Astrocyte (in vitro differentiated cells and primary cell): ENCODE measurements around the gene CATSPERB. TPM values are rescaled to one million over a fixed set of nuclear protein-coding genes. Genes with fewer than 3 reads are reported as not detected.

ENCODE experiments used
- DNase-seq: peaks from one replicate; pipeline ENCODE4 v3.0.0-alpha.2; 2010; ENCODE audit warnings: low read depth
- FAIRE-seq: peaks from 2 replicates; lab custom pipeline; 2011; peaks lifted over from hg19 to GRCh38; lab: Jason Lieb, UNC
- H2AFZ ChIP-seq: 2 replicates; pipeline ENCODE4 v1.6.0; 2012; ENCODE audit warnings: low read depth, low read length, inconsistent platforms
- H3K27ac ChIP-seq: 2 replicates; pipeline ENCODE4 v1.5.1; 2011; ENCODE audit warnings: low read depth, low read length, inconsistent platforms
- H3K27me3 ChIP-seq: 2 replicates; pipeline ENCODE4 v1.6.0; 2011; ENCODE audit warnings: low read length, inconsistent platforms; ENCODE audit not compliant: insufficient read depth
- H3K36me3 ChIP-seq: 2 replicates; pipeline ENCODE4 v1.5.1; 2011; ENCODE audit warnings: low read length, inconsistent platforms; ENCODE audit not compliant: insufficient read depth
- H3K4me1 ChIP-seq: 2 replicates; pipeline ENCODE4 v1.5.1; 2011; ENCODE audit warnings: low read length, inconsistent platforms; ENCODE audit not compliant: insufficient read depth
- H3K4me2 ChIP-seq: 2 replicates; pipeline ENCODE4 v1.6.0; 2012; ENCODE audit warnings: low read length, inconsistent platforms
- H3K4me3 ChIP-seq: 2 replicates; pipeline ENCODE4 v1.5.1; 2011; ENCODE audit warnings: low read depth, mild to moderate bottlenecking, low read length, inconsistent platforms; ENCODE audit not compliant: insufficient read depth
- H3K79me2 ChIP-seq: 2 replicates; pipeline ENCODE4 v1.6.0; 2012; ENCODE audit warnings: mild to moderate bottlenecking, low read length, inconsistent platforms; ENCODE audit not compliant: insufficient read depth
- H3K9ac ChIP-seq: 2 replicates; pipeline ENCODE4 v1.6.0; 2012; ENCODE audit warnings: mild to moderate bottlenecking, low read length, inconsistent platforms
- H3K9me3 ChIP-seq: 2 replicates; pipeline ENCODE4 v1.5.1; 2012; ENCODE audit warnings: low read depth, mild to moderate bottlenecking, low read length, inconsistent platforms; ENCODE audit not compliant: insufficient read depth
- H4K20me1 ChIP-seq: 2 replicates; pipeline ENCODE4 v1.6.0; 2012; ENCODE audit warnings: low read length, inconsistent platforms; ENCODE audit not compliant: insufficient read depth
- H3K27ac Mint-ChIP-seq: one replicate; pipeline ENCODE4 v1.8.0; 2021; ENCODE audit warnings: mild to moderate bottlenecking, mixed read lengths; ENCODE audit not compliant: unreplicated experiment
- H3K27me3 Mint-ChIP-seq: one replicate; pipeline ENCODE4 v1.8.0; 2021; ENCODE audit warnings: low read depth, mixed read lengths; ENCODE audit not compliant: unreplicated experiment
- H3K36me3 Mint-ChIP-seq: one replicate; pipeline ENCODE4 v1.8.0; 2021; ENCODE audit warnings: low read depth, mixed read lengths; ENCODE audit not compliant: unreplicated experiment
- H3K4me1 Mint-ChIP-seq: one replicate; pipeline ENCODE4 v1.8.0; 2021; ENCODE audit warnings: low read depth, mixed read lengths; ENCODE audit not compliant: unreplicated experiment
- H3K4me3 Mint-ChIP-seq: one replicate; pipeline ENCODE4 v1.8.0; 2021; ENCODE audit warnings: mild to moderate bottlenecking, moderate library complexity, mixed read lengths; ENCODE audit not compliant: unreplicated experiment
- H3K9me3 Mint-ChIP-seq: one replicate; pipeline ENCODE4 v1.8.0; 2021; ENCODE audit warnings: mild to moderate bottlenecking, mixed read lengths; ENCODE audit not compliant: unreplicated experiment
- CTCF ChIP-seq: IDR thresholded peaks from 2 replicates; pipeline ENCODE4 v1.5.1; 2011; ENCODE audit warnings: low read depth, mild to moderate bottlenecking, inconsistent platforms, low read length, moderate library complexity; ENCODE audit not compliant: insufficient read depth
- EZH2 ChIP-seq: IDR thresholded peaks from 2 replicates; pipeline ENCODE4 v1.6.1; 2012; ENCODE audit warnings: mild to moderate bottlenecking, low read length, inconsistent platforms; ENCODE audit not compliant: insufficient read depth
- total RNA-seq: library from RNA; stranded (reverse); gene quantifications from 2 replicates; pipeline ENCODE4 v1.2.1, GENCODE V29; 2021

The CATSPERB gene
- total RNA-seq, 1 donor from 2014 or later, result 0.11 TPM

GRCh38 chr14:91708795-91709194, 23.1 kb downstream of the CATSPERB start:
- no peaks in the 10 kb centered on the region for H3K27me3 Mint-ChIP-seq
- H3K4me2 ChIP-seq, result no peak overlapping the region
- H3K36me3 ChIP-seq, result no peaks in the 10 kb centered on the region
- no peak overlapping the region for H3K27ac ChIP-seq
- peaks cover 2% of the 10 kb centered on the region for H3K9me3 Mint-ChIP-seq
- no peak overlapping the region for H2AFZ ChIP-seq
- DNase-seq (no peak), FAIRE-seq (no peak)
- H3K9ac ChIP-seq, result no peak overlapping the region
- no peaks in the 10 kb centered on the region for H3K9me3 ChIP-seq
- H3K79me2 ChIP-seq, result no peaks in the 10 kb centered on the region
- H3K27me3 ChIP-seq, result no peaks in the 10 kb centered on the region
- no peak overlapping the region for H3K27ac Mint-ChIP-seq
- no peak overlapping the region for H3K4me3 ChIP-seq
- H4K20me1 ChIP-seq, result no peaks in the 10 kb centered on the region
- TF ChIP-seq EZH2, result no peak
- TF ChIP-seq CTCF, result no peak
- H3K4me3 Mint-ChIP-seq, result no peak overlapping the region
- H3K36me3 Mint-ChIP-seq, result no peaks in the 10 kb centered on the region
- H3K4me1 ChIP-seq, result no peaks in the 10 kb centered on the region
- no peaks in the 10 kb centered on the region for H3K4me1 Mint-ChIP-seq

- Histone ChIP-seq H3K4me1 (no peaks in the 10 kb centered on the region), H3K4me2 (no peak overlapping the region), H2AFZ (no peak overlapping the region), H3K27me3 (no peaks in the 10 kb centered on the region), H3K79me2 (no peaks in the 10 kb centered on the region), H3K9me3 (no peaks in the 10 kb centered on the region), H3K36me3 (no peaks in the 10 kb centered on the region), H3K9ac (no peak overlapping the region), H3K27ac (no peak overlapping the region), H3K4me3 (no peak overlapping the region), H4K20me1 (no peaks in the 10 kb centered on the region)
- TF ChIP-seq CTCF (no peak), EZH2 (no peak)
- peaks cover 2% of the 10 kb centered on the region for H3K9me3 Mint-ChIP-seq
- no peaks in the 10 kb centered on the region for H3K4me1 Mint-ChIP-seq
- DNase-seq, result no peak
- H3K36me3 Mint-ChIP-seq, result no peaks in the 10 kb centered on the region
- H3K27ac Mint-ChIP-seq, result no peak overlapping the region
- H3K27me3 Mint-ChIP-seq, result no peaks in the 10 kb centered on the region
- FAIRE-seq, result no peak
- H3K4me3 Mint-ChIP-seq, result no peak overlapping the region
Observed at GRCh38 chr14:91706996-91707395, 24.9 kb downstream of the CATSPERB start.

- Histone ChIP-seq H3K4me2 (no peak overlapping the region), H3K4me1 (no peaks in the 10 kb centered on the region), H3K4me3 (no peak overlapping the region), H3K36me3 (no peaks in the 10 kb centered on the region), H2AFZ (no peak overlapping the region), H3K9ac (no peak overlapping the region), H3K27ac (no peak overlapping the region), H3K79me2 (no peaks in the 10 kb centered on the region), H3K9me3 (peaks cover 3% of the 10 kb centered on the region), H3K27me3 (no peaks in the 10 kb centered on the region), H4K20me1 (no peaks in the 10 kb centered on the region)
- Mint-ChIP-seq H3K9me3 (peaks cover 16% of the 10 kb centered on the region), H3K27me3 (peaks cover 4% of the 10 kb centered on the region), H3K27ac (no peak overlapping the region), H3K36me3 (no peaks in the 10 kb centered on the region), H3K4me1 (peaks cover 2% of the 10 kb centered on the region), H3K4me3 (no peak overlapping the region)
- DNase-seq, result no peak
- no peak for FAIRE-seq
- TF ChIP-seq CTCF, result no peak
- no peak for TF ChIP-seq EZH2
Observed at GRCh38 chr14:91694643-91695042, 37.2 kb downstream of the CATSPERB start.
